GM12891 (cell line): ENCODE results near the gene CTNND2.

Experiments used
- POLR2A ChIP-seq: IDR thresholded peaks from 2 replicates; pipeline ENCODE4 v1.6.1; 2011; ENCODE audit warnings: low read depth, low read length, control low read depth
- POLR2AphosphoS5 ChIP-seq: IDR thresholded peaks from 2 replicates; pipeline ENCODE4 v1.6.1; 2011; ENCODE audit warnings: low read depth, low read length, control low read depth
- TAF1 ChIP-seq: IDR thresholded peaks from 2 replicates; pipeline ENCODE4 v1.6.1; 2011; ENCODE audit warnings: low read depth, low read length, control low read depth

DNA sequence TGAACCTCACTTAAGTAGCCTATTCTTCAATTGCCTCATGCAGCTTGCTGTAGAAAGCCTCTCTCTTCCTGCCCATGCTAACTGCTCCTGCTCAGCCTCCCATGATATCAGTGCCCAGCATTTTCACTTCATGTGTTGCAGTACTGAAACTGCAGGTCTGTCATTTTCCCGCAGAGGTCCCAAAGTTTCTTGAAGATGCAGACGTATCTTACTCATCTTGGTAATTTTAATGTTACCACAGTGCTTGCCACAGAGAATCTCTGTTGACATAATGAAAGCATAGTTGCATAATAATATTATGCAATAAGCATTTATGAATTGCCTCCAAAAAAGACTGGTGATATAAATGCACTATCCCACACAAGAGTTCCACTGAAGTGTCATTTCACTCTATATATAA lies 582.1 kb downstream of the CTNND2 start:
- no peak for TF ChIP-seq POLR2A
- TF ChIP-seq POLR2AphosphoS5: no peak
- no peak for TF ChIP-seq TAF1
